Endothelial cell of umbilical vein (primary cell): Measurements from ENCODE around the gene DNAAF2.

Experiments used
- JUN ChIP-seq: IDR thresholded peaks from 2 replicates; pipeline ENCODE4 v1.6.1; 2011; ENCODE audit warnings: borderline replicate concordance, low read depth; ENCODE audit not compliant: insufficient read length, insufficient read depth
- MAX ChIP-seq: IDR thresholded peaks from 2 replicates; pipeline ENCODE4 v1.6.1; 2011; ENCODE audit not compliant: insufficient read depth, insufficient read length
- POLR2A ChIP-seq: IDR thresholded peaks from 2 replicates; pipeline ENCODE4 v1.6.1; 2012; ENCODE audit warnings: low read depth, mild to moderate bottlenecking, control low read depth, low read length
- POLR2AphosphoS5 ChIP-seq: IDR thresholded peaks from 2 replicates; pipeline ENCODE4 v1.6.1; 2012; ENCODE audit warnings: low read depth, mild to moderate bottlenecking, control low read depth, low read length, moderate library complexity; ENCODE audit not compliant: insufficient read depth
- TF ChIP-seq, protein P1 (sequence below), 2 donors: IDR thresholded peaks; 1 replicate in 1 of 2; 2 replicates in 1 of 2; pipeline ENCODE4 v1.5.1; 2011; ENCODE audit warnings: low read length in 2 of 2, mild to moderate bottlenecking in 2 of 2, moderate library complexity in 2 of 2, control low read depth in 1 of 2, inconsistent platforms in 1 of 2, low read depth in 1 of 2; ENCODE audit not compliant: insufficient read depth in 1 of 2; ENCODE audit errors: extremely low read depth in 1 of 2

- TF ChIP-seq JUN (no peak), MAX (no peak), POLR2AphosphoS5 (no peak), POLR2A (no peak)
- TF ChIP-seq, protein P1, sequence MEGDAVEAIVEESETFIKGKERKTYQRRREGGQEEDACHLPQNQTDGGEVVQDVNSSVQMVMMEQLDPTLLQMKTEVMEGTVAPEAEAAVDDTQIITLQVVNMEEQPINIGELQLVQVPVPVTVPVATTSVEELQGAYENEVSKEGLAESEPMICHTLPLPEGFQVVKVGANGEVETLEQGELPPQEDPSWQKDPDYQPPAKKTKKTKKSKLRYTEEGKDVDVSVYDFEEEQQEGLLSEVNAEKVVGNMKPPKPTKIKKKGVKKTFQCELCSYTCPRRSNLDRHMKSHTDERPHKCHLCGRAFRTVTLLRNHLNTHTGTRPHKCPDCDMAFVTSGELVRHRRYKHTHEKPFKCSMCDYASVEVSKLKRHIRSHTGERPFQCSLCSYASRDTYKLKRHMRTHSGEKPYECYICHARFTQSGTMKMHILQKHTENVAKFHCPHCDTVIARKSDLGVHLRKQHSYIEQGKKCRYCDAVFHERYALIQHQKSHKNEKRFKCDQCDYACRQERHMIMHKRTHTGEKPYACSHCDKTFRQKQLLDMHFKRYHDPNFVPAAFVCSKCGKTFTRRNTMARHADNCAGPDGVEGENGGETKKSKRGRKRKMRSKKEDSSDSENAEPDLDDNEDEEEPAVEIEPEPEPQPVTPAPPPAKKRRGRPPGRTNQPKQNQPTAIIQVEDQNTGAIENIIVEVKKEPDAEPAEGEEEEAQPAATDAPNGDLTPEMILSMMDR (IDR thresholded peaks at IDR 0.05; ENCODE audit: extremely low read depth in 1 of 2, insufficient read depth in 1 of 2, low read depth in 1 of 2, low read length in 2 of 2) = no peak
These were observed 27.5 kb downstream of the DNAAF2 start for GRCh38 chr14:49607583-49607982.
